Peyer's patch (tissue), 4 donors: ENCODE measurements around the gene ZNF521.
A peak's percentile ranks its signal among the peaks of the same experiment; 100 is the strongest.

Source experiments
- POLR2A ChIP-seq, 2 donors: fragments of 450-650 bp; IDR thresholded peaks; one replicate each; pipeline ENCODE4 v1.5.1; 2017; ENCODE audit warnings: antibody characterized with exemption in 2 of 2, mild to moderate bottlenecking in 2 of 2, moderate library complexity in 2 of 2
- TF ChIP-seq, protein P1 (sequence below), 6 experiments: fragments of 450-650 bp in 4 of 6; fragments of 200-600 bp in 2 of 6; sonication (generic) in 1 of 6; IDR thresholded peaks; one replicate each; pipeline ENCODE4 v1.5.1; 2017 to 2019; ENCODE audit warnings: antibody characterized with exemption in 6 of 6, mild to moderate bottlenecking in 3 of 6, moderate library complexity in 1 of 6

DNA sequence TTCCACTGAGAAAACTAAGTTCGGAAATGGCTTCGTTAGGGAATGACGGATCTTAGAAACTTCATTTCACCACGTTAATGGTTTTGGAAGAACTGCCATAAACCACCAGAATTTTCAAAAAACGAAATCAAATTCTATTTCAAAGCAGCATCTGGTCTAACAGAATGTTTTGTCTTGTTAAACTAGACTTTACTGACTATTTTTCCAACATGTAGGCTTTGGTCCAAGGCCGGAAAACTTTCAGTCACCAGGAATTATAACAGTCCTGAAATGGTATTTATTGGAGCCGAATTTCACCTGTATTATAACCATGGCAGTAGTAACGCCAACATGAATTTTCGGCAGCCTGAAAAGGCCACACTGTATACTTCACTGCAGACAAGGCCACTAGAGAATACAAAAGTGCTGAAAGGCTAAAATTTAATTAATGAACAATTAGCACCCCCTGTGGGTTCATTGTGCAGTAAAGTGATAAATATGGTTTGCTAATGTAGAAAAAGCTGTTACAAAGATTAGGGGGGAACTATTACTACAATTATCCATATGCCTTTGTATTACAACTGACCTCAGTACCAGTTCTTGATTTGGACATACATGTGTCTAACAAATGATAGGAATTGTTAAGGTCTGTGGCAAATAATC lies 116.4 kb downstream of the ZNF521 start:
- TF ChIP-seq POLR2A (IDR thresholded peaks at IDR 0.05), result no peak
- TF ChIP-seq, protein P1, sequence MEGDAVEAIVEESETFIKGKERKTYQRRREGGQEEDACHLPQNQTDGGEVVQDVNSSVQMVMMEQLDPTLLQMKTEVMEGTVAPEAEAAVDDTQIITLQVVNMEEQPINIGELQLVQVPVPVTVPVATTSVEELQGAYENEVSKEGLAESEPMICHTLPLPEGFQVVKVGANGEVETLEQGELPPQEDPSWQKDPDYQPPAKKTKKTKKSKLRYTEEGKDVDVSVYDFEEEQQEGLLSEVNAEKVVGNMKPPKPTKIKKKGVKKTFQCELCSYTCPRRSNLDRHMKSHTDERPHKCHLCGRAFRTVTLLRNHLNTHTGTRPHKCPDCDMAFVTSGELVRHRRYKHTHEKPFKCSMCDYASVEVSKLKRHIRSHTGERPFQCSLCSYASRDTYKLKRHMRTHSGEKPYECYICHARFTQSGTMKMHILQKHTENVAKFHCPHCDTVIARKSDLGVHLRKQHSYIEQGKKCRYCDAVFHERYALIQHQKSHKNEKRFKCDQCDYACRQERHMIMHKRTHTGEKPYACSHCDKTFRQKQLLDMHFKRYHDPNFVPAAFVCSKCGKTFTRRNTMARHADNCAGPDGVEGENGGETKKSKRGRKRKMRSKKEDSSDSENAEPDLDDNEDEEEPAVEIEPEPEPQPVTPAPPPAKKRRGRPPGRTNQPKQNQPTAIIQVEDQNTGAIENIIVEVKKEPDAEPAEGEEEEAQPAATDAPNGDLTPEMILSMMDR (IDR thresholded peaks at IDR 0.05), result peak in 1 of 6 experiments; percentile 6
